Forelimb muscle (tissue), 1 donor: ENCODE measurements around the gene ZNF562. TPM values are rescaled to one million over a fixed set of nuclear protein-coding genes. Genes with fewer than 3 reads are reported as not detected.
"Not testable (repeated sequence)": the region's sequence is repeated elsewhere in the genome, so short reads cannot be mapped to it uniquely, and the experiment has no call there.

Experiments used
- DNase-seq: peaks from one replicate; pipeline ENCODE4 v3.0.0-alpha.2; 2013; ENCODE audit warnings: low read depth
- polyA plus RNA-seq: library from polyadenylated mRNA; unstranded; fragments of 120-200 nt; gene quantifications from one replicate; pipeline ENCODE4 v1.2.1, GENCODE V29; 2013; ENCODE audit not compliant: insufficient read length

ZNF562 gene
- 16.2 TPM for polyA plus RNA-seq

GRCh38 chr19:9674663-9675357, at the start of gene ZNF562:
ZNF562 (minus strand) TSS chr19:9675100; CDS start chr19:9660744, 14,356 bp downstream.
- DNase-seq = peak; percentile 83

DNA sequence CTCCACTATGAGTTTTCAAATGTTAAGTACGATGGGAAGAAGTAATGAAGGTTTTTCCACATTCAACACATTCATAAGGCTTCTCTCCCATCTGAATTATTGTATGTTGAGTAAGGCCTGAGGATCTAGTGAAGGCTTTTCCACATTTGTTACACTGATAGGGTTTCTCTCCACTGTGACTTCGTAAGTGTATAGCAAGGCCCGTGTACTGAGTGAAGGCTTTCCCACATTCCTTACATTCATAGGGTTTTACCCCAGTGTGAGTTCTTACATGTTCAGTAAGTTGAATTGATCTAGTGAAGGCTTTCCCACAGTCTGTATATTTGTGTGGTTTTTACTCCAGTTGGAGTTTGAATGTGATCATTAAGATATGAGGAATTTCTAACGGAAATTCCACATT, 49.3 kb upstream of the ZNF562 start:
- DNase-seq = no peak

DNA sequence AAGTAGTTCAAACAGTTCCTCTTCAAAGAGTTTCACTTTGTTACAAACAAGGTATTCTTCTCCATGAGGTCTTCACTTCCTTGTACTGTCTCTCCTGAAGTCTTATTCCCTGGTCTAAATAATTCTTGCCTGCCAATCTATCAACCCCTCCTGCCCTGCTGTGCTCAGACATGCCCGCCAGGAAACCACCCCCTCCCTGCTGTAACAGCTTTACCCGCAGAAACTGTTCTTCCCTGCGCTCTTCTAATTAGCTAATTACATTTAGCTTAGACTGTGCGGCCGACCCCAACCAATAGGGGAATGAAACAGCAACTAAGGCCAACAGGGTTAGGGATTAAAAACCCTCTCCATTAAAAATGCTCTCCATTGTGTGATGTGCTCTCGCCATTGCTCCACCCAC, 47.0 kb upstream of the ZNF562 start:
- no peak for DNase-seq

DNA sequence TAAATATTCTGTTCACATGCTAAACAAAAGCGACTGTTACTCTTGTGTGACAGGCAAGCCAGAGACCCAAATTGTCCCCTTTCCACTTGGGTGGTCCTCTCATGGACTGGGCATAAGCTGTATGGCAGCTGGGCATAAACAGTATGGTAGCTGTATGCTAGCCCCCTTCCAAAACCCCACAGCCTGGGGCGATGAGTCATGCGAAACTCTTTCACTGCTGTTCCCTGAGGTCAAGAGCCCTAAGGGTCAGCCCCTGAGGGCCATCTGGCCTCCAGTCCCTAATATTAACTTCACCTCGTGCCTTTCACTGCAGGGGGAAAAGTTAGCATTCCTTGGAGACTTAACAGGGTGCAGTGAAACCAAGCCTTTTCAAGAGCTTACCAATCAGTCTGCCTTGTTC, 45.6 kb upstream of the ZNF562 start:
- DNase-seq = no peak

- DNase-seq = no peak
Measured at GRCh38 chr19:9711815-9712214, 36.9 kb upstream of the ZNF562 start.

DNA sequence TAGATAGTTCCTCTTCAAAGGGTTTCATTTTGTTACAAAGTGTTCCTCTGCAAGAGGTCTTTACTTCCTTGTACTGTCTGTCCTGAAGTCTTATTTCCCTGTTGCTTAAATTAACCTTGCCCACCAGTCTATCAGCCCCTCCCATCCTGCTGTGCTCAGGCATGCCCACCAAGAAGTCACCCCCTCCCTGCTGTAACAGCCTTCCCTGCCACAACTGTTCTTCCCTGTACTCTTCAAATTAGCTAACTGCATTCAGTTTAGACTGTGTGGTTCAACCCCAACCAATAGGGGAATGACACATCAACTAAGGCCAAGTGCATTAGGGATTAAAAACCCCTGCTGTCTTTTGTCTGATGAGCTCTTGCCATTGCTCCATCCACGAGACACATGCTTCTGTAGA, 34.4 kb upstream of the ZNF562 start:
- DNase-seq = no peak

- no peak for DNase-seq
Measured at GRCh38 chr19:9705836-9706235, 30.9 kb upstream of the ZNF562 start.

DNA sequence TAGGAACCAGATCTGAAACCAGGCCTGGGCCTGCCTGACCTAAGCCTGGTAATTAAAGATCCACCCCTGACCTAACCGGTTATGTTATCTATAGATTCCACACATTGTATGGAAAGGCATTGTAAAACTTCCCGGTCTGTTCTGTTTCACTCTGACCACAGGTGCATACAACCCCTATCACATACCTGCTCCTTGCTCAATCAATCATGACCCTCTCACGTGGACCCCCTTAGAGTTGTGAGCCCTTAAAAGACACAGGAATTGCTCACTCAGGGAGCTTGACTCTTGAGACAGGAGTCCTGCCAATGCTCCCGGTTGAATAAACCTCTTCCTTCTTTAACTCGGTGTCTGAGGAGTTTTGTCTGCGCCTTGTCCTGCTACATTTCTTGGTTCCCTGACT, 27.3 kb upstream of the ZNF562 start:
- DNase-seq = no peak

GRCh38 chr19:9700229-9700981, 25.5 kb upstream of the ZNF562 start:
- no peak for DNase-seq

- DNase-seq = not testable (repeated sequence)
Measured at GRCh38 chr19:9690301-9690700, 15.4 kb upstream of the ZNF562 start.

DNA sequence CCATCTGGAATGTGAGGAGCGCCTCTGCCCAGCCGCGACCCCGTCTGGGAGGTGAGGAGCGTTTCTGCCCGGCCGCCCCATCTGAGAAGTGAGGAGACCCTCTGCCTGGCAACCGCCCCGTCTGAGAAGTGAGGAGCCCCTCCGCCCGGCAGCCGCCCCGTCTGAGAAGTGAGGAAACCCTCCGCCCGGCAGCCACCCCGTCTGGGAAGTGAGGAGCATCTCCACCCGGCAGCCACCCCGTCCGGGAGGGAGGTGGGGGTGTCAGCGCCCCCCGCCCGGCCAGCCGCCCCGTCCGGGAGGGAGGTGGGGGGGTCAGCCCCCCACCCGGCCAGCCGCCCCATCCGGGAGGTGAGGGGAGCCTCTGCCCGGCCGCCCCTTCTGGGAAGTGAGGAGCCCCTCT, 5.1 kb upstream of the ZNF562 start:
- DNase-seq = not testable (repeated sequence)

GRCh38 chr19:9675358-9675901, 530 bp upstream of the ZNF562 start:
- not testable (repeated sequence) for DNase-seq

- DNase-seq = no peak
Measured at GRCh38 chr19:9673912-9674662, 813 bp downstream of the ZNF562 start.

DNA sequence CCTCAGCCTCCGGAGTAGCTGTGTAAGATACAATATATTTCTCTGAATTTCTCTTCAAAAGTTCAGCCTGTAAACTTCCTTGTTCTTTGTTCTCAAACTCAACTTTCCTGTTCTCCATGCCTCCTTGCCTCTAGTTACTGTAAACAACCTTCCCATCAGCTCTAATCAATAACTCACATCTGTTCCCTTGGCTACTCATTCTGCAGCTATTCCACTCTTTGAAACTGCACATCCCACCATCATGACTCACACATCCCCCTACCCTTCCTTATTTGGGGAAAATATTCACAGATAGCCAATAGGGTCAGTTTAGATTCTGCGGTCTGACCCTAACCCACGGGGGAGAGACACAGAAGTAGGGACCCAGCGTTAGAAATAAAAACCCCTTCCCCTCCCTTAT, 2.0 kb downstream of the ZNF562 start:
- no peak for DNase-seq

DNA sequence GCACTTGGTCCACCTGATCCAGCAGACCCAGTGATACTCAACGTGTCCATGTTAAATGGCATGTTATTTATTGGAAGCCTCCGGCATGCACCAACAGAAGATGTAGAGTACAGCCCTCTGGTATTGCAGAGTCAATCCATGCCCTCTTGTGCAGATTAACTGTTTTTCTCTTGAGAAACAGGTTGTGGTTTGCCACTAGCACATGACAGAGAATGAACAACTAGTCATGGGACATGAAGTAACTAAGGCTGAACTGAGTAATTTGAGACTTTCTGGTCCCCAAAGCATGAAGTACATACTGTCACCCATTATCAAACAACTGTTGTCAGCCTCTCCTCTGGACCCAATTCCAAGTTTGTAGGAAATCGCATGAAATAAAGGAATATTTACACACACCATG, 3.2 kb downstream of the ZNF562 start:
- DNase-seq = no peak

GRCh38 chr19:9668544-9668943, 6.4 kb downstream of the ZNF562 start:
- no peak for DNase-seq

DNA sequence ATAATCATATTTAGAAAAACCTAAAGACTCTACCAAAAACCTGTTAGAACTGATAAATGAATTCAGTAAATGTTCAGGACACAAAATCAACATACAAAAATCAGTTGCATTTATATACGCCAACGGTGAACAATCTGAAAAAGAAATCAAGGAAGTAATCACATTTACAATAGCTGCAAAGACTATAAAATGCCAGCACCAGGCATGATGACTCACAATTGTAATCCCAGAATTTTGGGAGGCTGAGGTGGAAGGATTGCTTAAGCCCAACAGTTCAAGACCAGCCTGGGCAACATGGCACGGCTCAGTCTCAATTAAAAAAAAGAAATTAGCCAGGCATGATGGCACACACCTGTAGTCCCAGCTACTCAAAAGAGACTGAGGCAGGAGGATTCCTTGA, 7.0 kb downstream of the ZNF562 start:
- DNase-seq = no peak

DNA sequence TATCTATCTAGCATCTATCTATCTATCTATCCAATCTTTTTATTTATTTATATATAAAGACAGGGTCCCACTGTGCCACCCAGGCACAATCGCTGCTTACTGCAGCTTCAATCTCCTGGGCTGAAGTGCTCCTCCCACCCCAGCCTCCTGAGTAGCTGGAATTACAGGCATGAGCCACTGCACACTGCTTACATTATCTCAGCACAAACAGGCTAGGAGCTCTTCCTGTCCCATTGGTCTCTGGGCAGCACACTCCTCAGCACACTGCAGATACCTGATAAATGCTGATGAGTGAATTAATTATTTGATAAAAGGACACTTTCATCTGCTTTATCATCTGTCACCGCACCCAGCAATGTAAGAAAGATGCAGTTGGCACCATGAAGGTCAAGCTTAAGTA, 16.1 kb downstream of the ZNF562 start:
- no peak for DNase-seq

- not testable (repeated sequence) for DNase-seq
Measured at GRCh38 chr19:9653066-9653555, 21.8 kb downstream of the ZNF562 start.

- DNase-seq = not testable (repeated sequence)
Measured at GRCh38 chr19:9651464-9651863, 23.4 kb downstream of the ZNF562 start.

- DNase-seq = no peak
Measured at GRCh38 chr19:9650345-9650744, 24.6 kb downstream of the ZNF562 start.

DNA sequence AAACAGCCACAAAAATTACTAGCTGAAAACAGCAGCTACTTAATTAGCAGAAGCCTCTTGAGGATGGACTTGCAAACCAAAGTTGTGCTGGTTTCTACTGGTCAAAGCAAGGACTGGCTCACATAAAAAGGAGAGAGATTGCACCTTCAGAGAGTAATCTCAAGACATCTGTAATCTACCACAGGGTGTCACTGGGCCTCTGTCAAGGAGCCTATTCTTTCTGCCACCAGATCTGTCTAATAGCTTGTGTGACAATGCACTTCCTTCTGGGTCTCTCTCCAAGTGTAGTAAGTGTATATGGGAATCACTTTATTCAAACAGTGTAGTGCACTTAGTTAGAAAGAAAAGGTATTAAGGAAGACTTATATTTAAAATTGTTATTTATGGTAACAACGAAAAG, 29.4 kb downstream of the ZNF562 start:
- no peak for DNase-seq
